Left cardiac atrium (tissue), 4 donors: Measurements from ENCODE around the gene HOXD12. TPM values are rescaled to one million over a fixed set of nuclear protein-coding genes. Genes with fewer than 3 reads are reported as not detected.

Experiments
- ATAC-seq, 2 donors: fragments of 200-7000 bp; cut with Tn5 transposase; one replicate each; pipeline ENCODE4 v1.9.1; 2020; ENCODE audit warnings: mild to moderate bottlenecking in 2 of 2, moderate library complexity in 2 of 2
- DNase-seq: peaks from one replicate; pipeline ENCODE4 v3.0.0-alpha.2; 2020
- intact Hi-C, 2 donors: fragments of 100-400 bp; cut with DNase I; formaldehyde crosslinking; loops; one replicate each; pipeline versions ENCODE4 v1.14.1 to v1.15.1; 2022 to 2023
- total RNA-seq, 2 donors: library from RNA; stranded (reverse); fragmentation: NEBNext Ultra II Directional; extraction: Animal tissue kit (Norgen Biotek cat#: 25700); gene quantifications; one replicate each; pipeline ENCODE4 v1.2.1, GENCODE V29; 2021
- donor health status: DM: no; HTN: yes; CAD: no.
- donor health status: DM: no; HTN: yes; CAD: no; lungs with severe emphysema.
- donor health status: DM: yes; HTN: yes; CAD: no.
- donor health status: Dilated cardiomyopathy.

The HOXD12 gene
- total RNA-seq, 2 donors from 2014 or later, result not detected

- DNase-seq, result no peak
- ATAC-seq, result no peak
- intact Hi-C loops, result no loop called here
Observed at GRCh38 chr2:176137252-176137580, 37.6 kb downstream of the HOXD12 start.

- ATAC-seq (no peak), DNase-seq (no peak)
- intact Hi-C loops, result loop anchor here in 1 of 2 donors (2.0 kb wide), 1 partner anchor 319 kb away; no protein-coding TSS in a partner anchor
Observed at GRCh38 chr2:176137906-176138305, 38.3 kb downstream of the HOXD12 start.

GRCh38 chr2:176138526-176138922 is 38.9 kb downstream of the HOXD12 start:
- no peak for ATAC-seq
- no peak for DNase-seq
- intact Hi-C loops, result loop anchor here in 1 of 2 donors (2.0 kb wide), 1 partner anchor 318 kb away; no protein-coding TSS in a partner anchor

DNA sequence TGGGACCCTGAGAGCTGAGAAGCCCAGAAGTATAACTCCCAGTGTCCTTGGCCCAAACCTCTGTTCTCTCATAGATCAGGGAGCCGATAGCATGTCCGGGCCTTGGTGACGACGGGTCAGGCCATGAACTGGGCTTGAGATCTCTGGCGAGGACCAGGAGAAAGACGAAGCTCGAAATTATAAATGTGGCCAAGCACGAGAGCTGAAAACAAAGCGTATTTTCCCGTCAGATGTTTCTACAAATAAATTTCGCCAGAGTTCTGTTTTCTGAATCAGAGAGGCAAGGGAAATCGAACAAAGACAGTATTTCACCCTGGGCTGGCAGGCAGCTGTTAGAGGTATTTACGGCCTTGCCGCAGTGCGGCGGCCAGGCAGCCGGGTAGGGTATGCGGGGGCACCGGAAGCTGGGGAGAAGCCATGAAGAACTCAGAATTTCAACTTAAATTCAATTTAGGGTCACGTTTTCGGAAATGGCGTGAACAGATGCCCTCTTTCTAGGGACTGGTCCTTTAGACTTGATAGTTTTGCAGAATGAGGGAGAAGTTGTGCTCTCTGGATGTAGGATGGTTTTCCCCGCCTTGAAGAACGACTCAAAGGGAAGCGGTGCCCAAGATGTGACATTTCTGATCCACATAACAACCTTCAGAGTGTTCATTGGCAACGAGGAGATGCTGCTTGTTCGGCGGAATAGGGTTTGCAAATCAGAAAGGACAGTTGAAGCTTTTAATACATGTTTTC is 39.5 kb downstream of the HOXD12 start:
- DNase-seq (no peak), ATAC-seq (no peak)
- intact Hi-C loops, result loop anchor here in 1 of 2 donors (2.0 kb wide), 1 partner anchor 318 kb away; no protein-coding TSS in a partner anchor

- no peak for ATAC-seq
- intact Hi-C loops, result loop anchor here (2.0 to 5.0 kb wide), 5 partner anchors 315 to 497 kb away; no protein-coding TSS in a partner anchor
- DNase-seq, result no peak
Observed at GRCh38 chr2:176139661-176140512, 40.3 kb downstream of the HOXD12 start.

- ATAC-seq (peak; percentile 92 to 93), DNase-seq (peak; percentile 73)
- intact Hi-C loops, result loop anchor here (2.0 to 5.0 kb wide), 4 partner anchors 314 to 497 kb away; no protein-coding TSS in a partner anchor
Observed at GRCh38 chr2:176140513-176141317, 41.1 kb downstream of the HOXD12 start.

DNA sequence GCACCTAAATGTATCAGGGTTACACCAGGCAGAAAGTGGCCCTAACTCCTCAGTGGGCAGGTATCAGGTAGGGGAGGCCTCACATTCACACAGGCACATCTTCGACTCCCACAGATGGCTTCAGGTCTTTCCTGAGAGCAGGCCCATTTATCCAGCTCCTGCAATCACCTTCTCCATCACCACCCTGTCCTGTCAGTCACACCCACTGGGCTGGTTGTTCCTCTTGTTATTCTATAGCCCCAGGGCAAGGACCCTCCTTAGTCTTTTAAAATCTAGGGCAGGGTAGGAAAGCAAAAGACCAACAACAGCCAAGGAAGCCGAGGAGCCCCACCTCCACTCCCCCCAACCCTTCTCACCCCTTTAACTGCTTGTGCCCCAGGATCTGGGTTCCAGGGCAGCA is 42.7 kb downstream of the HOXD12 start:
- ATAC-seq, result no peak
- no peak for DNase-seq
- intact Hi-C loops, result loop anchor here (5.0 kb wide), 2 partner anchors 410 to 495 kb away; no protein-coding TSS in a partner anchor

- ATAC-seq, result no peak
- DNase-seq, result no peak
- intact Hi-C loops, result no loop called here
Observed at GRCh38 chr2:176145085-176145969, 45.7 kb downstream of the HOXD12 start.

GRCh38 chr2:176146101-176146500 is 46.5 kb downstream of the HOXD12 start:
- DNase-seq, result no peak
- no peak for ATAC-seq
- intact Hi-C loops, result no loop called here

DNA sequence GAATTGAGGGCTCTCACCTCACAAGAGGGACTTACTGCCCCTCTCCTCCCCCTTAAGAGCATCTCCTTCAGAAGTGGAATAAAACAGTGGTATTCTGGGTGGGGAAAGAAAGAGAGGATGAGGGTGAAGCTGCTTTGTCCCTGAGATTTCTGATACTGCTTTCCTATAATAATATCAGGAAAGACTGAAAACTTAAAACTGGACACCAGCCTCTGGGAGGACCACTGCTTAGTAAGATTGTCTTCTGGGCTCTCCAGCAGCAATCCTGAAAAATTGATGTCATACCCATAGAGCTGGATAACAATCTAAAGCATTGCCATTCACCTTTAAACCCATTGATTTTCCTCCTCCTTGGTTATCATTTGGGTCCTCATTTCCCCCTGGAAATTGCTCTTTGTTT is 47.0 kb downstream of the HOXD12 start:
- intact Hi-C loops, result no loop called here
- ATAC-seq (no peak), DNase-seq (no peak)

DNA sequence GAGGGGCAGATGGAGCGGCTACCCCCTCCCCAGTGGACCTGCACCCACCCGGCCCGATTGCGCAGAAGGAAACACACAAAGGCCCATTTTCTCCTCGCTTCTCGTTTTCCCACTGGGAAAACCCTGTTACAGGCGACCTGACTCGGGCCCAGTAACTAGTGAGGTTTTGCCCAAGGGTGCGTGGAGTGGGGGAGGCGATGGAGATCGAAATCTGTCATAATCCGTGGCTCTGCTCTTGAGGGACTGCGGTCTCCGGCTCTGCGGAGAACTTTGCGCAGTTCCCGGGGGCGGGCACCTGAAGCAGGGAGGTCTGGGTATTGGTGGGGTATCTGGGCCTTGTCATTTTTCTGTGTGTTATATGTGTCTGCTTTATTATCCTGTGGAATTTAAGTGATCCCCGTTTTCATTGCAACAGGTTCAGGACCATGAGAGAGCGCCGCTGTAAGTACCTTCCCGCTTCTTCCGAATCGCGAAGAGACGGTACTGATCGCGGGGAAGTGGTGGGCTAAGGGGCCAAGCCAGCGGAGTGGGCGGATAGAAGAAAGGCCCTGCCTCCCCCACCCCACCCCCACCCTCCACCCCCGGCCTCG is 47.7 kb downstream of the HOXD12 start:
- DNase-seq (no peak), ATAC-seq (no peak)
- intact Hi-C loops, result no loop called here

DNA sequence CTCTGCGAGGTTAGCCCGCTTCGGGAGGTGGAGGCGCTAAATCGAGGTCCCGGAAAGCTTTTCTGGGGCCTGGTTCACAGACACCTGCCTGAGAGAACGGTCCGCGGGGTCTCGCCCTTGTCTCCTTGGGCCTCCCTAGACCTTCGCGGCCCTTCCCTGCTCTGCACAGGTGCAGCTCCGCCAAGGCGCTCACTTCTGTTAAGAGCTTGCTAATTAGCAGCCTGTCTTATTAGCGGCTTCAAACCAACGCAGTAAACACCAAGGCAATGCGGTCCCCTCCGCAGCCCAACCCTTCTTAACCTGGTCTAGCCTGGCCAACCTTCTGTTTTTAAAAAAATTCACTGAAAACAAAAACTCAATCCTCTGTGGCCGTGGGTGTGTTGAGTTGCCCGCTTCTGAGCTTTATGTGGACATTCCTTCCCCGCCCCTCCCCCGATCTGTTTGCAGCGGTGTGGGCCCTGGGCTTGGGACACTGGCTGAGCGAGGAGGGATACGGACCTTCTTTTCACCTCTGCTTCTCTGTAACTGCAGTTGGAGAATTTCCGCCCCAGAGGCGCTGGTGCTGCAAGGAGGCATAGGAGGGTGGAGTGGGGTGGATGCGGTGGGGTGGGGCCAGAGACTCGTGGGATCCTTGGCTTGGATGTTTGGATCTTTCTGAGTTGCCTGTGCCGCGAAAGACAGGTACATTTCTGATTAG is 48.4 kb downstream of the HOXD12 start:
- no peak for DNase-seq
- intact Hi-C loops, result no loop called here
- ATAC-seq, result no peak

DNA sequence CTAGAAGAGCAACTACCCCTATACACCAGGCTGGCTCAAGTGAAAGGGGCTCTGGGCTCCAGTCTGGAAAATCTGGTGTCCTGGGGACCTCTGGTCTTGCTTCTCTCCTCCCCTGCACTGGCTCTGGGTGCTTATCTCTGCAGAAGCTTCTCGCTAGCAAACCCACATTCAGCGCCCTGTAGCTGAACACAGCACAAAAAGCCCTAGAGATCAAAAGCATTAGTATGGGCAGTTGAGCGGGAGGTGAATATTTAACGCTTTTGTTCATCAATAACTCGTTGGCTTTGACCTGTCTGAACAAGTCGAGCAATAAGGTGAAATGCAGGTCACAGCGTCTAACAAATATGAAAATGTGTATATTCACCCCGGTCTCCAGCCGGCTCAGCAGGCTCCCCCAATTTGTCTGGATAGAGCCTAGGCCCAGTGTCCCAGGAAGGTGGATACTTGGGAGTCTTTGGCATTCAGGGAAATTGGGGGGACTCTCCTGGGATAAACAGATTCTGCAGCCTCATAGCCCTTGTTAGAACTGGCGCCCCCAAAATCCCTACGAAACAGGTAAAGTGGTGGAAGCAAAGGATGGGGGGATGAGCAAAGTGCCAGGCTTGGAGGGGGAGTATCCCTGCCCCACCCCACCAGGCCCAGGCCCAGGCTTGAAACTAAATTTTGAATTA is 49.3 kb downstream of the HOXD12 start:
- intact Hi-C loops, result no loop called here
- ATAC-seq (no peak), DNase-seq (no peak)

GRCh38 chr2:176149481-176149938 is 49.9 kb downstream of the HOXD12 start:
- intact Hi-C loops, result no loop called here
- no peak for DNase-seq
- no peak for ATAC-seq

- DNase-seq, result no peak
- intact Hi-C loops, result no loop called here
- ATAC-seq, result no peak
Observed at GRCh38 chr2:176149939-176150583, 50.5 kb downstream of the HOXD12 start.
